Measurements from ENCODE around the gene STAU1.
A peak's percentile ranks its signal among the peaks of the same experiment; 100 is the strongest.
"Not testable (repeated sequence)": the region's sequence is repeated elsewhere in the genome, so short reads cannot be mapped to it uniquely, and the experiment has no call there.

STAU1 gene

GRCh38 chr20:49122920-49123319, 65.2 kb downstream of the STAU1 start:
- H3K4me1 Mint-ChIP-seq: no peaks in the 10 kb centered on the region
- no peak overlapping the region for H3K27ac Mint-ChIP-seq
- H3K9me3 Mint-ChIP-seq: no peaks in the 10 kb centered on the region
- peaks cover 21% of the 10 kb centered on the region for H3K36me3 Mint-ChIP-seq
- H3K4me3 Mint-ChIP-seq: no peak overlapping the region
- H3K27me3 Mint-ChIP-seq: no peaks in the 10 kb centered on the region

- no peaks in the 10 kb centered on the region for H3K4me1 Mint-ChIP-seq
- peak overlapping the region; percentile 35 for H3K27ac Mint-ChIP-seq
- peaks cover 20% of the 10 kb centered on the region for H3K36me3 Mint-ChIP-seq
- no peak overlapping the region for H3K4me3 Mint-ChIP-seq
- H3K27me3 Mint-ChIP-seq: no peaks in the 10 kb centered on the region
- no peaks in the 10 kb centered on the region for H3K9me3 Mint-ChIP-seq
These were observed 68.1 kb downstream of the STAU1 start for GRCh38 chr20:49119988-49120387.

DNA sequence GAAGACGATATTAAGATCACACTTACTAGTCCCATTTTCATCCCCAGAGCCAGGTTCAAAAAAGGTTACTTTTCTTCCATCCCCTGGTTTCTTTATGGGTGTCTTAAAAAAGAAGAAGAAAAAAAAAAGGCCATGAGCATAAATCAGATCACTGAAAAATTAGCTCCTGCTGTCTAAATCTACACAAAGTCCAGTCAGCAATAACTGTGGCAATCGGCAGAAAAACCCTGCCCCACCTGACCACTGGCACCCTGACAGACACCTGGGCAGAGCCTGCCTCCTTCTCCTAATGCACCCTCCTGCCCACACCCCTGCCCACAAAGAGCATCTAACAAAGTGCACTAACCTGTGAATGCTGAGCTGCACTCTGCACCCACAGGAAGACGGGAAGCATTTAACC, 69.8 kb downstream of the STAU1 start:
- Mint-ChIP-seq H3K9me3 (no peaks in the 10 kb centered on the region), H3K36me3 (peaks cover 19% of the 10 kb centered on the region), H3K27me3 (no peaks in the 10 kb centered on the region), H3K27ac (no peak overlapping the region), H3K4me3 (no peak overlapping the region), H3K4me1 (no peaks in the 10 kb centered on the region)

- Mint-ChIP-seq H3K4me3 (no peak overlapping the region), H3K9me3 (no peaks in the 10 kb centered on the region), H3K4me1 (no peaks in the 10 kb centered on the region), H3K36me3 (peaks cover 20% of the 10 kb centered on the region), H3K27ac (no peak overlapping the region), H3K27me3 (no peaks in the 10 kb centered on the region)
These were observed 72.6 kb downstream of the STAU1 start for GRCh38 chr20:49115564-49115963.

DNA sequence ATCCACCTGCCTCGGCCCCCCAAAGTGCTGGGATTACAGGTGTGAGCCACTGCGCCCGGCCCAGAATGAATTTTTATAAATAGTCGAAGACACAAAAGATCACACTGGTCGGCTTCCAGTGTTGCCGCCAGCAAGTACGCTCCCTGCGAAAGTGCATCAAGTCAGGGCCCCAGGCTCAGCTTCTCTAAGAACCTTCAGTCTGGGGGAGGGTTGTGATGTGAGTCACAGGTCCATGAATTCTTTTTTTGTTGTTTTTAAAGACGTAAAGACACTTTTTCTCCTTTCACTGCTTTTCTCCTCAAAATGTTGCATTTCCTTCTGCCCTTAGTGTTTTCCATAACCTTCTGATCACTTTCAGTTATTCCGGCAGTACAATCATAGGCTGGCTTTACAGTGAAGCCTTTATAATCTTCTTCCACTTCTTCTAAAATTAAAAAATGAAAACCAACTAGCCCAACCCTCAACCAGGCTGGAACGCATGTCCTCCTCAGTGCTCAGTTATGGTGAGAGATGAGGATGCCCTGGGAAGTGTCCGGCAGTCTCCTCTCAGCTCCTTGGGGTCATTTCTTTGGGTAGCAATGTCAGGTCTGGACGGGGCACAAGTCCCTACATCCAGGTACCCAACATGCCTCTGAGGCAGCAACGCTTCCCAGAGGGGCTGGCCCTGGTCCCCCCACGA, 75.4 kb downstream of the STAU1 start:
- Mint-ChIP-seq H3K27me3 (no peaks in the 10 kb centered on the region), H3K4me1 (peaks cover 6% of the 10 kb centered on the region), H3K9me3 (no peaks in the 10 kb centered on the region), H3K36me3 (peaks cover 23% of the 10 kb centered on the region), H3K27ac (no peak overlapping the region), H3K4me3 (no peak overlapping the region)

DNA sequence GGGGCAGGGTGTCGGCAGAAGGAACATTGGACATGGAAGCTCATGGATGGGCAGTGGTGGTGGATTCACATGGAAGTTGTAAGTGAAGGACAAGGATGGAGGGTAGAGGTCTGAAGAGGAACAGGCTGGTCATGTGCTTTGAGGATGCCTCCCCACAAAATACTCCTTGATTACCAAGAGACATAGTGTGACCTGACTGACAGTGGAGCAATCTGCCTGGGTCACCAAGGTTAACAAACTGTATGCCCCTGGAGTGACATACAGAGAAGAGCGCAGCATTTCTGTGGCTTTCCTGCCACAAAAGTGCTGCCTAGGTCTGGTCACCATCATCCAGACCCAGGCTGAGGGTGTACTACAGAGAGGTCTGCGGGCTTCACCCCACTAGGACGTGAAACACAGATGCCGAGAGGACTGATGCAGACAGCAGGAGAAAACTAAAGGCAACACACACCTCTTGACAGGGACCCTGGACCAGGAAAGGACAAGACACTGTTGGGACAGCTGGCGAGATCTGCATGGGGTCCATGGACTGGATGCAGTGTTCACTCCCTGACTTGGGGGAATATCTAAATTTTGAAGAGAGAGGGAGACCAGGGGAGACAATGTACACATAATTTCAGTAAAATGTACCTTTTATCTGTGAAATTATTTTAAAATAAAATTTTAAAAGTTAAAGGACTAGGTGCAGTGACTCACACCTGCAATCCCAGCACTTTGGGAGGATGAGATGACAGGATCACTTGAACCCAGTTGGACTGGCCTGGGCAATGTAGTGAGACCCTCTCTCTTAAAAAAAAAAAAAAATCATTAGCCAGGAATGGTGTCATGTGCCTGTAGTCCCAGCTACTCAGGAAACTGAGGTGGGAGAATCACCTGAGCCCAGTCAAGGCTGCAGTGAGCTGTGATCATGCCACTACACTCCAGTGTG, 77.1 kb downstream of the STAU1 start:
- H3K4me1 Mint-ChIP-seq: peaks cover 6% of the 10 kb centered on the region
- no peaks in the 10 kb centered on the region for H3K9me3 Mint-ChIP-seq
- no peak overlapping the region for H3K4me3 Mint-ChIP-seq
- peak overlapping the region; percentile 59 for H3K27ac Mint-ChIP-seq
- peaks cover 21% of the 10 kb centered on the region for H3K36me3 Mint-ChIP-seq
- H3K27me3 Mint-ChIP-seq: no peaks in the 10 kb centered on the region

DNA sequence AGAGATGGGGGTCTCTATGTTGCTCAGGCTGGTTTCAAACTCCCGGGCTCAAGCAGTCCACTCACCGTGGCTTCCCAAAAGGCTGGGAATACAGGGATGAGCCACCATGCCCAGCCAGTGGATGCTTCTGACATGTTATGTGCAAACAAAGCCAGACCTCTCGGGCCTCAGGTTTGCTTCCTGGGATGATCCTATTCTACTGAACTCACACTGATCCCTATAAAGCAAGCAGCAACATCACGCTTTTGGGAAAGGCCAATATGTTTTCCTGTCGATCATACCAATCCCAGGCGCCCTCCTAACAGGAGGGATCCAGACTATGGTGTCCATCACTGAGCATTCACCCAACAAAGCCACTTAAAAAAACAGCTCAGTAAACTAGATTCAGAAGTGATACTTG, 81.8 kb downstream of the STAU1 start:
- peaks cover 19% of the 10 kb centered on the region for H3K36me3 Mint-ChIP-seq
- H3K27me3 Mint-ChIP-seq: no peaks in the 10 kb centered on the region
- no peak overlapping the region for H3K27ac Mint-ChIP-seq
- H3K4me3 Mint-ChIP-seq: no peak overlapping the region
- no peaks in the 10 kb centered on the region for H3K9me3 Mint-ChIP-seq
- H3K4me1 Mint-ChIP-seq: peaks cover 11% of the 10 kb centered on the region

- peak overlapping the region; percentile 0 for H3K27ac Mint-ChIP-seq
- H3K4me3 Mint-ChIP-seq, H3K9me3 Mint-ChIP-seq, H3K27me3 Mint-ChIP-seq: not testable (repeated sequence)
- peaks cover 16% of the 10 kb centered on the region for H3K36me3 Mint-ChIP-seq
- peaks cover 20% of the 10 kb centered on the region for H3K4me1 Mint-ChIP-seq
These were observed 83.1 kb downstream of the STAU1 start for GRCh38 chr20:49104979-49105547.

DNA sequence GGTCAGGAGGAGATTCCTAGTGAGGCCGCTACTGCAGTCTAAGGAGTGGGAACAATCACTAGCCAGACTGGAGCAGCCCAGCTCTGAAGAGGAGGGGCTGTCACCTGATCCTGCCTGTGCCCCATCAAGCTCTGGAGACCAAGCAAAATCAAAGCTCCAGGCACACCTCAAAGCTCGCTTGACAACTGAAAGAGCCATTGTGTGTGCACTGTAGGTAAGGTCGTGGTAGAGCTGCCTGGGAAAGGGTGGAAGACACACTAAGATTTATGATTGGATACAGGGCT, 83.8 kb downstream of the STAU1 start:
- no peaks in the 10 kb centered on the region for H3K9me3 Mint-ChIP-seq
- no peak overlapping the region for H3K4me3 Mint-ChIP-seq
- no peaks in the 10 kb centered on the region for H3K27me3 Mint-ChIP-seq
- no peak overlapping the region for H3K27ac Mint-ChIP-seq
- H3K4me1 Mint-ChIP-seq: peaks cover 24% of the 10 kb centered on the region
- H3K36me3 Mint-ChIP-seq: peaks cover 14% of the 10 kb centered on the region

DNA sequence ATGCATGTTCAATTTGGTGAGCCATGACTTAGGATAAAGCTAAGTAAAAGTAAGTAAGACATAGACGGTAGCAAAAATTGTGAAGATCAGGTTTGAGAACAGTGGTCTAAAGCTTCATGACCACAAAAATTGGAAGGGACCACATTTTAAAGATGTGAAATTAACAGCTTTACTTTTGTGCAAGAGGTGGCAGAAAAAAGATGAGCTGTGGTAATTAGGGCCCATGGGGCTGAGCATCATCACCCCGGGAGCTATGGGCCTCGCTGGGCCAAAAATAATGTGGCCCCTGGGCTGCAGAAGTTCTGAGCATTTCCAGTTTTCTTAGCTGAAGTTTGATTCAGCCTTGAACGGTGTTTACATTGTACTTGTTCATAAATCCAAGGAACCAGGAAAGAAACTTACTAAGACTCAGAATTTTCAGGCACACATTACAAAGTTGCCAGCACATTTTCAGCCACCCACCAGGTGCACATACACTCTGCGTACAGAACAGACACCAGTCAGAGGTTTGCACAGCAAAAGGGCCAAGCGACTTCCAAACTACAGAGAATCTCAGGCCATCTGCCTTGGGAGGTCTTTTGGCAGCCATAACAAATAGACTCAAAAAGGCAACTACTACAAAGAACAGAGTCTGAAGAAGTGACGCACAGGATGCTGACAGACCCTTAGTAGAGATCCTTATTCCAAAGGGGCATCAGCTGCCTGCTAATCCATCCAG, 84.3 kb downstream of the STAU1 start:
- Mint-ChIP-seq H3K4me3 (no peak overlapping the region), H3K27me3 (no peaks in the 10 kb centered on the region), H3K9me3 (no peaks in the 10 kb centered on the region), H3K4me1 (peaks cover 23% of the 10 kb centered on the region), H3K36me3 (peaks cover 16% of the 10 kb centered on the region), H3K27ac (peak overlapping the region; percentile 68)

DNA sequence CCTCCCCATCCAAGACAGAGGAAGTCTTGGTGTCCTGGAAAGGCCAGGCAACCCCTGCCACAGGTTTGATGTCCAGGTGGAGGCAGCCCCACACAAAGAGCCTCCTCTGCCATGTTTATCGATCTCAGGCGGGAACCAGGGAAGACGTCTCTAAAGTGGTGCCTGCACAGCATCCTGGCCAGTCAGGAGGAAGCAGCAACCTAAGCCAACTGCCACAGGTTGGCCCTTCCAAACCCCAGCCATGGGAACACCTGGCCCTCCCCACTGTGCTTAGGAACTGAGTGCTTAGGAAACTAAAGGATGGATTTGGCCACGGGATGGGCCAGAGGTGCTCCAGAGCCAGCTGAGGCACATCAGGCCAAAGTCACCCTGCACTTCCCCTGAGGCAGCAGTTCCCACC, 85.1 kb downstream of the STAU1 start:
- Mint-ChIP-seq H3K4me1 (peaks cover 18% of the 10 kb centered on the region), H3K27ac (no peak overlapping the region), H3K4me3 (no peak overlapping the region), H3K27me3 (no peaks in the 10 kb centered on the region), H3K9me3 (no peaks in the 10 kb centered on the region), H3K36me3 (peaks cover 12% of the 10 kb centered on the region)

DNA sequence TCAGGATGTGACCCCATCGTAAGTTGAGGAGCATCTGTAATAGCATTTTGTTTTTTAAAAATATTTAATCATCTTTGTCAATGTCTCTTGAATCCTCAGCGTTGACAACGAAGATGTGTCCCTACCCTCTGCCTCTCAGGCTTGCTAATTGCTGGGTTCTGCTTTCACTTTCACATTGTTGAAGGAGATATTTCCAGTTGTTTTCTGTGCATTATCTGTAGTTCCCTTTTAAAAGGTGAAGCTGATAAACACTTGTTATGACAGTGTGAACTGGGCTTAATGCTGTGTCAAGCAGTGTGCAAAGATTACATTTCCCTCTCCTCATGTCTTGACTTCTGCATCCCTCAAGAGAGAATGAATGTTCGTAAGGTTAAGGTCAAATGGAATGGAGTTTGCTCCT, 87.2 kb downstream of the STAU1 start:
- H3K4me3 Mint-ChIP-seq: peak overlapping the region; percentile 23
- H3K36me3 Mint-ChIP-seq: peaks cover 18% of the 10 kb centered on the region
- no peaks in the 10 kb centered on the region for H3K27me3 Mint-ChIP-seq
- H3K4me1 Mint-ChIP-seq: peaks cover 18% of the 10 kb centered on the region
- no peak overlapping the region for H3K27ac Mint-ChIP-seq
- no peaks in the 10 kb centered on the region for H3K9me3 Mint-ChIP-seq

- peak overlapping the region; percentile 65 for H3K27ac Mint-ChIP-seq
- H3K4me1 Mint-ChIP-seq: peaks cover 18% of the 10 kb centered on the region
- H3K36me3 Mint-ChIP-seq: peaks cover 18% of the 10 kb centered on the region
- H3K4me3 Mint-ChIP-seq, H3K27me3 Mint-ChIP-seq, H3K9me3 Mint-ChIP-seq: not testable (repeated sequence)
These were observed 87.8 kb downstream of the STAU1 start for GRCh38 chr20:49100292-49100691.

- H3K4me1 Mint-ChIP-seq: peaks cover 18% of the 10 kb centered on the region
- no peaks in the 10 kb centered on the region for H3K27me3 Mint-ChIP-seq
- H3K27ac Mint-ChIP-seq: no peak overlapping the region
- H3K4me3 Mint-ChIP-seq: no peak overlapping the region
- no peaks in the 10 kb centered on the region for H3K9me3 Mint-ChIP-seq
- peaks cover 27% of the 10 kb centered on the region for H3K36me3 Mint-ChIP-seq
These were observed 89.1 kb downstream of the STAU1 start for GRCh38 chr20:49099011-49099410.

GRCh38 chr20:49098136-49098535, 90.0 kb downstream of the STAU1 start:
- Mint-ChIP-seq H3K27ac (no peak overlapping the region), H3K4me1 (peaks cover 18% of the 10 kb centered on the region), H3K27me3 (no peaks in the 10 kb centered on the region), H3K4me3 (no peak overlapping the region), H3K9me3 (no peaks in the 10 kb centered on the region), H3K36me3 (peaks cover 29% of the 10 kb centered on the region)

GRCh38 chr20:49097159-49097558, 91.0 kb downstream of the STAU1 start:
- peaks cover 29% of the 10 kb centered on the region for H3K36me3 Mint-ChIP-seq
- H3K4me3 Mint-ChIP-seq: no peak overlapping the region
- H3K9me3 Mint-ChIP-seq: no peaks in the 10 kb centered on the region

More at GRCh38 chr20:49097159-49097558, 91.0 kb downstream of the STAU1 start:
- Mint-ChIP-seq H3K27ac (no peak overlapping the region), H3K27me3 (no peaks in the 10 kb centered on the region), H3K4me1 (peaks cover 18% of the 10 kb centered on the region)
